GM19240 (cell line): Measurements from ENCODE around the gene KIF21B.
"Not testable (repeated sequence)": the region's sequence is repeated elsewhere in the genome, so short reads cannot be mapped to it uniquely, and the experiment has no call there.

ENCODE experiments used
- DNase-seq: peaks from one replicate; pipeline ENCODE4 v3.0.0; 2011; ENCODE audit warnings: low spot score; ENCODE audit not compliant: insufficient read length

KIF21B gene

DNA sequence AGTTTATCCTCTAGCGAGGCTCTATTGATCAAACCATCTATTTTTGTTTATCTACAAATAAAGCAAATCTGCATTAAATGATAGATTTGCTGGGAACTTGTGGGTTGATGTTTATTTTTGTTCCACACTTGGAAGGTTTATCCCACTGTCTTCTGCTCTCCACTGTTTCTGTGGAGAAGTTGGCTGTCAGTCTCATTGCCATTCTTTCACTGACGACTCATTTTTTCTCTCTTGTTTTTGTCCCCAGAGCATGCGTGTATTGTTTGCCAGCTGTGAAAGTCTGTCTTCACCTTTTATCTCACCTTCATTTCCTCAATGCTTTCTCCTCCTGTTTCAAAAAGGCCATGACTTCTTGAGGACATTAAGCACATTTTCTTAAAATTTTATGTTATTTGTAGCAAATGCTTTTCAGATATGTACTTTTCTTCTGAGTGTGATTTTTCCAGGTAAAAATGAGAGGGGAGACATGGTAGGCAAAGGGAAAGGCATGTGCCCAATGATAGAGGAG lies 76.4 kb downstream of the KIF21B start:
- no peak for DNase-seq

DNA sequence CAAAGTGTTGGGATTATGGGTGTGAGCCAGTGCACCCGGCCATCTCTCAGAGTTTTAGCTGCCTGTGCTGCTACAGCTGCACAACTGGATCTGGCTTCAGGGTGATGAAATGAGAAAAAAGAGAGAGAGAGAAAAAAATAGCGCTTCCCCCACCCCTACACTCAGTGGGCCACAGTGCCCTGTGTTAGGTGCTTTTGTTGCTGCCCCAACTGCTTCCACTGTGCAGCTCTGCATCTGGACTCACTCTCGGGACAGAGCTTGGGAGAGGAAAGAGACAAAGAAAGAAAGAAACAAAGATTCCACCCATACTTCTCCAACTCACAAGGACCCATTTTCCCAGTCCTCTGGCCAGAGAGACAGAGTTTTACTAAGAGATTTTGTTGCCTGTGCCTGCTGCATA lies 78.4 kb downstream of the KIF21B start:
- DNase-seq: no peak

DNA sequence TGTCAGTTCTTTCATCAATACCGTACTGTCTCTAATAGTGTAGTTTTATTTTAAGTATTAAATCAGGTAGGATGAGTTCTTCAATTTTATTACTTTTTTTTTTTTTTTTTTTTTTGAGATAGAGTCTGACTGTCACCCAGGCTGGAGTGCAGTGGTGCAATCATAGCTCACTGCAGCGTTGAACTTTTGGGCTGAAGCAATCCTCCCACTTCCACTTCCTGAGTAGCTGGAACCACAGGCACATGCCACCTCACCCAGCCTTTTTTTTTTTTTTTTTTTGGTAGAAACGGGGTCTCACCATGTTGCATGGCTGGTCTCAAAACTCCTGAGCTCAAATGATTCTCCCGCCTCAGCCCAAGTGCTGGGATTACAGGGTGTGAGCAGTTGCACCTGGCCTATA lies 84.6 kb downstream of the KIF21B start:
- no peak for DNase-seq

- not testable (repeated sequence) for DNase-seq
Observed at GRCh38 chr1:200935286-200935962, 88.1 kb downstream of the KIF21B start.

DNA sequence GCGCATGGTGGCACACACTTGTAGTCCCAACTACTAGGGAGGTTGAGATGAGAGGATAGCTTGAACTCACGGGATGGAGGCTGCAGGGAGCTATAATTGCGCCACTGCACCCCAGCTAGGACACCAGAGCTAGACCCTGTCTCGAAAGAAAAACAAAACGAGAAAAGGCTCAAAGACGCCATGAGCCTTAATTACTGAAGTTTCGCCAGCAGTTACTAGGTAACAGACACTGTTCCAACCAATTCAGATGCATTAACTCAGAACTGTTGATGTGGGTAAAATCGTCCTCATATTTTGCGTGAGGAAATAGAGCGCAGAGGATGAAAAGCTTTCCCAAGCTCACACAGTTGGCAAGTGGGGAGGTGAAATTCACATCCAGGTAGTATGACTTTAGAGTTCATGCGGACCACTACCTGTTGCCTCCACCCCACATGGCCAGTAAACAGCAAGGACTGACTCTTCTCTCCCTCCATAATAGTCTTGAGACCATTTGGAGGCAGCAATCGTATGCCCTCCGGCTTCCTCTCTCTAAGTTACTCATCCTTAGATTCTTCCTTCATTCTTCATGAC lies 88.8 kb downstream of the KIF21B start:
- no peak for DNase-seq

DNA sequence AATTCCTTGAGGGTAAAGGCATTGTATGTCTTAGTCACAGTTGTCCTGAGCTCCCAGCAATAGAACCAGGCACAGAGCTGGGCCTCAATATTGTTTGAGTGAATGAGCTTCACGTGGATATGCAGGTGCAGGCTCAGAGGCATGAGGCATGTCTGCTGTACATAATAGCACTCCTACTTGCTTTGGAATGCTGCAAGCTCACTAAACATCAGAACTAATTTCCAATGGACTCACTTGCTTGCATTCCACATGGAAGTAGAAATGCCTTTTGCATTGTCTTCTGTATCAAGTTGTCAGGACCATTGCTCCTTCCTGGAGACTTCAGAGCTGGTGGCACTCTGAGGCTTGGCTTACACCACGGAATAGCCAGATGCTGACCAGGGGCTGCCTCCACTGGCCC lies 91.7 kb downstream of the KIF21B start:
- DNase-seq: no peak

DNA sequence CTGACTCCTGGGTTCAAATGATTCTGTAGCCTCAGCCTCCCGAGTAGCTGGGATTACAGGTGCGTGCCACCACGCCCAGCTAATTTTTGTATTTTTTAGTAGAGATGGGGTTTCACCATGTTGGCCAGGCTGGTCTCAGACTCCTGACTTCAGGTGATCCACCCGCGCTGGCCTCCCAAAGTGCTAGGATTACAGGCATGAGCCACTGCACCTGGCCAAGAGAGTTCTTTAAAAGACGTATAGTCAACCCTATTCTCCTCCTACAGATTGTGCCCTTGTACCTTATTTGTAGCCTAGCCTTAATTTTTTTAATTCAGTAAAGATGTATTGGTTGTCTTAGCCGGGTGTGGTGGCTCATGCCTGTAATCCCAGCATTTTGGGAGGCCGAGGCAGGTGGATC lies 93.2 kb downstream of the KIF21B start:
- not testable (repeated sequence) for DNase-seq

DNA sequence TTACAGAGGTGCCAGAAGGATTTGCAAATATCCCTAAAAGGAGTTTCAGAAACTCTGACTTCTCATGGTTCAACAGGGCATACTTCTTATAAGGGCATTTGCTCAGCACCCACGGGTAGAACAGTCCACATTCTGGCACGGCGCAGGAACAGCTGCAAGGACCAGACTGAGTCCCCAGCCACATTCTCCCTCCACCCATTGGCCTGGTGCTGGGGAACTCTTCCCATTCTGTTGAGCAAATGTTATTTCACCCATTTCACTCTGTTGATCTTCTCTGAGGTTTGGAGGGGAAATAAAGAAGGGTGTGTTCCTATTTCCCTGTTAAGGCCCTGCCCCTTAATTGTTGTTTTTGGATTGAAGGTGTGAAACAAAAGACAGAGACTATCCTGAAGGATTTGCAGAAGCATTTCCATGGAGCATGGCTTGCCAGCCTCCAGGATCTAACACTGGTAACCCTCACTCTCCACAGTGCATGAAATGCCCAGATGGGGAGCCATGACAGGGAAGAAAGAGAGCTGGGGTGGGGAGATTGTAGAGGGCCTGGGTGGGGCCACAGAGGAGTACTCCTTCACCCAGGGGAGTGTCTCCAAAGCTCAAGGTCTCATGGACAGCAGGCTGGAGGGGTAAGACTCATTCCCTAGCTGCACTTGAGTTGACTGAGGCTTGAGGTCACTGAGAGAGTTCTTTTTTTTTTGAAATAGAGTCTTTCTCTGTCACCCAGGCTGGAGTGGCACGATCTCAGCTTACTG lies 93.8 kb downstream of the KIF21B start:
- no peak for DNase-seq

GRCh38 chr1:200925831-200926230 lies 97.7 kb downstream of the KIF21B start:
- no peak for DNase-seq

DNA sequence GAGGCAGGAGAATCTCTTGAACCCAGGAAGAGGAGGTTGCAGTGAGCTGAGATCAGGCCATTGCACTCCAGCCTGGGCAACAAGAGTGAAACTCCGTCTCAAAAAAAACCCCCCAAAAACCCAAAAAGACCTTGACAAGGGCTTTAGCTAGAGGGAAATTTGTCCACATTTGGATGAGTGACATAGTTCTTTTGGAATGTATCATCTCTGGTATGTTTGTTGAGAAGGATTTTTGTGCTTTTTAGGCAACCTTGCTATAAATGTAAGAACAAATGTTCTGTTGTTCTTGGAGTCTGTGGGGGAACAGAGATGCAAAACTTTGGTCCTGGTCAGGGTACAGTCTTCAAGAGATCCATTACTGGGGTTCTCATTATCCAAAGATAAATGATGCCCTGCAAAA lies 99.9 kb downstream of the KIF21B start:
- no peak for DNase-seq

DNA sequence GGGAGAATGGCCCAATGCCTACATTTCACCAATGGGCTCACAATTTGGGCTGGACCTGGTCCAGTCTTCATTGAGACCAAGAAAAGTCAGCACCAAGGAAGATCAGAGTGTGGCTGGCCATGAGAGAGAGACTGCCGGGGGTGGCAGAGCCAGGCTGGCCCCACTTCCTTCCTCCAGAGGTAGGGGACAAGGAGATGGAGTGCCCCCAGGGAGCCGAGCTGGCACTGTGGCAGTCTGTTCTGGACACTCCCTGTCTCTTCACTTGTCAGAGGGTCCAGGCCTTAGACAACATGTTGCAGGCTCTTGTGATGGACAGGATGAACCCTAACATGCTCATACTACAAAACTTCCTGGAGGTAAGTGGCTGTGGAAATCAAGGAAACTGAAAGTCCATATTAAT lies 101.1 kb downstream of the KIF21B start:
- DNase-seq: no peak

- no peak for DNase-seq
Observed at GRCh38 chr1:200921571-200922110, 101.9 kb downstream of the KIF21B start.
